PFSK-1 (cell line): Measurements from ENCODE around the gene PNKP.
A peak's percentile ranks its signal among the peaks of the same experiment; 100 is the strongest.

Source experiments
- FOXP2 ChIP-seq: optimal IDR thresholded peaks from 2 replicates; pipeline ENCODE3; 2011; ENCODE audit warnings: borderline replicate concordance, control low read depth, inconsistent platforms; ENCODE audit not compliant: insufficient read depth; ENCODE audit errors: extremely low read length, extremely low read depth
- POLR2AphosphoS5 ChIP-seq: IDR thresholded peaks from 2 replicates; pipeline ENCODE4 v1.6.1; 2012; ENCODE audit warnings: low read depth, mild to moderate bottlenecking, control low read depth, low read length, moderate library complexity
- REST ChIP-seq, 2 experiments: IDR thresholded peaks; 2 replicates each; pipeline versions ENCODE4 v1.6.1 to v1.8.0; 2011 to 2012; ENCODE audit warnings: low read depth in 2 of 2, low read length in 2 of 2, control low read depth in 1 of 2, inconsistent platforms in 1 of 2, mild to moderate bottlenecking in 1 of 2, moderate library complexity in 1 of 2; ENCODE audit not compliant: insufficient read depth in 1 of 2
- SIN3A ChIP-seq: IDR thresholded peaks from 2 replicates; pipeline ENCODE4 v1.6.1; 2012; ENCODE audit warnings: mild to moderate bottlenecking, low read length, moderate library complexity, borderline replicate concordance; ENCODE audit not compliant: insufficient read depth
- TAF1 ChIP-seq: IDR thresholded peaks from 2 replicates; pipeline ENCODE4 v1.6.1; 2012; ENCODE audit warnings: low read length, control low read depth, borderline replicate concordance; ENCODE audit not compliant: insufficient read depth

PNKP gene

DNA sequence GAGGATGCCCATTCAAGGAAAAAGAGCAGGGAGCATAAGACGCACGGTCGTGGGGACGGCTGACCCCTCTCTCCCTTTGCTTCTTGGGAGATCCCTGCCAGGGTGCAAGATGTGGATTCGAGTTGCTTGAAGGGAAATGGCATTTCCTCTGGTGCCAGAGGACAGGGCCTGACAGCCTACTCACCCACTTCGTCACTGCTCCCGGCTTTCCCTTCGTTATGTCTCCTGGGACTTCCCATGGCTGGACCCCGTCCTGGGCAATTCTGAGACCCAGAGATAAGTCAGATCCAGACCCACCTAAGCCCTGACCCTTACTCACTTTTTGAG, 11.3 kb upstream of the PNKP start:
- no peak for TF ChIP-seq TAF1
- no peak for TF ChIP-seq POLR2AphosphoS5
- TF ChIP-seq REST (IDR thresholded peaks at IDR 0.05; ENCODE audit: insufficient read depth in 1 of 2, low read depth in 2 of 2, low read length in 2 of 2), result no peak
- TF ChIP-seq SIN3A, result no peak
- TF ChIP-seq FOXP2, result no peak

GRCh38 chr19:49877879-49878743, 10.7 kb upstream of the PNKP start:
- TF ChIP-seq SIN3A, result no peak
- peak; percentile 70 for TF ChIP-seq FOXP2
- no peak for TF ChIP-seq POLR2AphosphoS5

GRCh38 chr19:49877020-49877878, 9.9 kb upstream of the PNKP start, which contains the start of the genes AKT1S1 and TBC1D17:
Gene AKT1S1, minus strand, starts transcription at chr19:49877355. Its CDS starts 4,060 bp downstream, at chr19:49873295.
Gene TBC1D17, plus strand, starts transcription at chr19:49877702. Its CDS starts 22 bp downstream, at chr19:49877724.
- peak; percentile 100 for TF ChIP-seq FOXP2
- TF ChIP-seq TAF1, result no peak
- no peak for TF ChIP-seq REST (IDR thresholded peaks at IDR 0.05; ENCODE audit: insufficient read depth in 1 of 2, low read depth in 2 of 2, low read length in 2 of 2)
- TF ChIP-seq POLR2AphosphoS5, result no peak
- 0 out of 2 replicates have a peak, but pooled peaks have one; percentile 52 for TF ChIP-seq SIN3A

DNA sequence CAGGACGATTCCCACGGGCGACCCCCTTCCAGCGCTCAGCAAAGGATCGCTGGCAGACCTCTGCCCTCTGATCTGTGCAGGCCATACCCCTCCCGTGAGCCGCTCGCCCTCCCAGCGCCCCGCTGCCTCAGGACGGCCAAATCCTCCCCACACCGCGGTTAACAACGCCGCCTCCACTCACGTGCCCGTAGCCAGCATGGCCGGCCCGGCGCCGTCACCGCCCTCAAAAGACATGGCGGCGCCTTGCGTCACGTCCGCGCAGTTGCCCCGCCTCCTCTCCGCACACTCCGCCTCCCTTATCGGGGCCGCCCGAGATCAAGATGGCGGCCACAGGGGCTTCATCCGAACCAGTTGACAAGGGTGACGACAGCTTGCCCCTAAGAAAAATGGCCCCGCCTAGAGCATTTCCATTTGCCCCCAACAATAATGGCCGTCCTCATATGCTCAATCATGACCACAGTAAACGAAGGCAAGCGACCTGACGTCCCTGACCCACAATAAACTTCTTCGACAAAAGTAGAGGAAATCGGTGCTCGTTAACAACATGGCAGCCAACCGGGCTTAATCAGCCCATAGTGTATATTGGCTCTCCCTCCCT, 9.1 kb upstream of the PNKP start:
- TF ChIP-seq SIN3A (no peak), POLR2AphosphoS5 (peak; percentile 72), REST (IDR thresholded peaks at IDR 0.05; ENCODE audit: insufficient read depth in 1 of 2, low read depth in 2 of 2, low read length in 2 of 2) (no peak), TAF1 (peak; percentile 87), FOXP2 (peak; percentile 94)

- TF ChIP-seq SIN3A, result no peak
- no peak for TF ChIP-seq REST (IDR thresholded peaks at IDR 0.05; ENCODE audit: insufficient read depth in 1 of 2, low read depth in 2 of 2, low read length in 2 of 2)
- TF ChIP-seq FOXP2, result peak; percentile 24
- TF ChIP-seq TAF1, result no peak
- TF ChIP-seq POLR2AphosphoS5, result peak; percentile 72
These were observed 8.6 kb upstream of the PNKP start for GRCh38 chr19:49875857-49876421.
